ENCODE data around the gene LMF2.
A peak's percentile ranks its signal among the peaks of the same experiment; 100 is the strongest.

Gene LMF2

GRCh38 chr22:50525104-50525857, 17.8 kb upstream of the LMF2 start, which contains the start of gene SCO2:
Gene SCO2 (minus strand): TSS chr22:50525598. CDS start chr22:50524411, 1,187 bp downstream.
- Histone ChIP-seq H4K20me1 (ENCODE audit: low read depth, low read length) (no peaks in the 10 kb centered on the region), H3K4me3 (ENCODE audit: insufficient read depth, low read length, poor library complexity, severe bottlenecking) (peak within 1 kb of the TSS; percentile 64), H3K9me2 (replicated peaks; ENCODE audit: insufficient read depth, low read length) (no peaks in the 10 kb centered on the region), H3K27me3 (ENCODE audit: low read length) (no peaks in the 10 kb centered on the region), H3K36me3 (ENCODE audit: low read length) (no peaks in the 10 kb centered on the region), H3F3A (ENCODE audit: insufficient read depth) (peaks cover 12% of the 10 kb centered on the region; the same call in 1 of the 2 replicates), H3K9me3 (ENCODE audit: insufficient read depth, low read length) (no peaks in the 10 kb centered on the region), H3K4me2 (ENCODE audit: low read depth, low read length, poor library complexity, severe bottlenecking) (peak within 1 kb of the TSS; percentile 71), H3K9ac (ENCODE audit: low read length) (peak within 1 kb of the TSS; percentile 88), H2AFZ (ENCODE audit: low read depth, low read length, severe bottlenecking) (peak within 1 kb of the TSS; percentile 62), H3K27ac (ENCODE audit: low read depth, low read length) (peak within 1 kb of the TSS; percentile 87), H3K79me2 (ENCODE audit: insufficient read depth, low read length) (peaks cover 10% of the 10 kb centered on the region; the same call in 1 of the 2 replicates)
- TF ChIP-seq CTCF (IDR thresholded peaks at IDR 0.05; ENCODE audit: insufficient read depth, low read length, poor library complexity, severe bottlenecking) (no peak), EZH2phosphoT487 (conservative IDR thresholded peaks at IDR 0.05; ENCODE audit: low read length) (no peak)

- peaks cover 12% of the 10 kb centered on the region; the same call in 1 of the 2 replicates for H3F3A ChIP-seq (ENCODE audit: insufficient read depth)
Measured at GRCh38 chr22:50524676-50525103, 17.2 kb upstream of the LMF2 start.

GRCh38 chr22:50523806-50524675, 16.5 kb upstream of the LMF2 start:
- no peaks in the 10 kb centered on the region for H4K20me1 ChIP-seq (ENCODE audit: low read depth, low read length)
- H3F3A ChIP-seq (ENCODE audit: insufficient read depth): peaks cover 12% of the 10 kb centered on the region; the same call in 1 of the 2 replicates
- H3K36me3 ChIP-seq (ENCODE audit: low read length): no peaks in the 10 kb centered on the region
- TF ChIP-seq CTCF (IDR thresholded peaks at IDR 0.05; ENCODE audit: insufficient read depth, low read length, poor library complexity, severe bottlenecking): no peak
- TF ChIP-seq EZH2phosphoT487 (conservative IDR thresholded peaks at IDR 0.05; ENCODE audit: low read length): no peak
- peak overlapping the region; percentile 64 for H3K4me3 ChIP-seq (ENCODE audit: insufficient read depth, low read length, poor library complexity, severe bottlenecking)
- H3K9me2 ChIP-seq (replicated peaks; ENCODE audit: insufficient read depth, low read length): no peaks in the 10 kb centered on the region
- H3K4me2 ChIP-seq (ENCODE audit: low read depth, low read length, poor library complexity, severe bottlenecking): peak overlapping the region; percentile 71
- H3K27me3 ChIP-seq (ENCODE audit: low read length): no peaks in the 10 kb centered on the region
- H3K9ac ChIP-seq (ENCODE audit: low read length): peak overlapping the region; percentile 88
- H3K27ac ChIP-seq (ENCODE audit: low read depth, low read length): peak overlapping the region; percentile 87
- H3K79me2 ChIP-seq (ENCODE audit: insufficient read depth, low read length): peaks cover 10% of the 10 kb centered on the region; the same call in 1 of the 2 replicates
- H2AFZ ChIP-seq (ENCODE audit: low read depth, low read length, severe bottlenecking): no peak overlapping the region
- no peaks in the 10 kb centered on the region for H3K9me3 ChIP-seq (ENCODE audit: insufficient read depth, low read length)

More at GRCh38 chr22:50524676-50525103, 17.2 kb upstream of the LMF2 start:
- Histone ChIP-seq H3K27ac (ENCODE audit: low read depth, low read length) (peak overlapping the region; percentile 87), H3K27me3 (ENCODE audit: low read length) (no peaks in the 10 kb centered on the region), H3K4me3 (ENCODE audit: insufficient read depth, low read length, poor library complexity, severe bottlenecking) (peak overlapping the region; percentile 64), H3K9me2 (replicated peaks; ENCODE audit: insufficient read depth, low read length) (no peaks in the 10 kb centered on the region), H3K9me3 (ENCODE audit: insufficient read depth, low read length) (no peaks in the 10 kb centered on the region), H3K9ac (ENCODE audit: low read length) (peak overlapping the region; percentile 88), H2AFZ (ENCODE audit: low read depth, low read length, severe bottlenecking) (no peak overlapping the region), H3K36me3 (ENCODE audit: low read length) (no peaks in the 10 kb centered on the region), H3K4me2 (ENCODE audit: low read depth, low read length, poor library complexity, severe bottlenecking) (peak overlapping the region; percentile 71), H4K20me1 (ENCODE audit: low read depth, low read length) (no peaks in the 10 kb centered on the region), H3K79me2 (ENCODE audit: insufficient read depth, low read length) (peaks cover 10% of the 10 kb centered on the region; the same call in 1 of the 2 replicates)
- TF ChIP-seq CTCF (IDR thresholded peaks at IDR 0.05; ENCODE audit: insufficient read depth, low read length, poor library complexity, severe bottlenecking): no peak
- TF ChIP-seq EZH2phosphoT487 (conservative IDR thresholded peaks at IDR 0.05; ENCODE audit: low read length): no peak
